ENCODE data around the gene OPCML. TPM values are rescaled to one million over a fixed set of nuclear protein-coding genes. Genes with fewer than 3 reads are reported as not detected.

Gene OPCML
- total and polyA plus RNA-seq, 2 donors (not counting 1 experiment from before 2014, with no cell fraction given) = 0.99 to 2.8 TPM

DNA sequence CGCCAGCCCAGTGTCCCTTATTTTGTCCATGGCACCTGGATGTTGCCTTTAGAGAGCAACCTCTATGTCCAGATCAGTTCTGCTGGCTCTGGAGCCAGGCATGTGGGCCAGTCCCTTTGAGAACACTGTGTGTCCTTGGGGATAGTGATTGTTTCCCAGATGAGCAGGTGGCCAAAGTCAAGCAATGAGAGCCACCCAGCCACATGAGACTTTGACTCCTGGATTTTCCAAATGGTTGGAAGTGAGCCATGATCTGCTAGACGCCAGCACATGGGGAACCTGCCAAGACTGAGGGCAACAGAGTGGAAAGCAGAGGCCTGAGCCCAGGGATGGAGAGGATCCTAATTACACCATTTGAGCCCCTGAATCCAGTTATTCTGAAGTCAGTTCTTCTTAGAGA, 479.8 kb downstream of the OPCML start:
- no peaks in the 10 kb centered on the region for H3K79me2 ChIP-seq (ENCODE audit: control insufficient read depth, insufficient read depth, low read length)
- H3K4me2 ChIP-seq (ENCODE audit: extremely low read depth, insufficient read depth, low read length) = no peak overlapping the region
- H3K36me3 ChIP-seq (ENCODE audit: control insufficient read depth, insufficient read depth, low read length) = no peaks in the 10 kb centered on the region
- H3K27ac ChIP-seq (ENCODE audit: insufficient read depth, low read length) = no peak overlapping the region
- no peak for DNase-seq (ENCODE audit: low read depth in 2 of 2)
- no peak overlapping the region for H3K4me3 ChIP-seq (replicated peaks in 1 of 4; ENCODE audit: control extremely low read depth in 1 of 4, insufficient read depth in 1 of 4, low read depth in 3 of 4, low read length in 4 of 4)
- H3K9ac ChIP-seq (ENCODE audit: insufficient read depth, low read length) = no peak overlapping the region
- no peak overlapping the region for H2AFZ ChIP-seq (ENCODE audit: low read length)
- TF ChIP-seq, protein P1, sequence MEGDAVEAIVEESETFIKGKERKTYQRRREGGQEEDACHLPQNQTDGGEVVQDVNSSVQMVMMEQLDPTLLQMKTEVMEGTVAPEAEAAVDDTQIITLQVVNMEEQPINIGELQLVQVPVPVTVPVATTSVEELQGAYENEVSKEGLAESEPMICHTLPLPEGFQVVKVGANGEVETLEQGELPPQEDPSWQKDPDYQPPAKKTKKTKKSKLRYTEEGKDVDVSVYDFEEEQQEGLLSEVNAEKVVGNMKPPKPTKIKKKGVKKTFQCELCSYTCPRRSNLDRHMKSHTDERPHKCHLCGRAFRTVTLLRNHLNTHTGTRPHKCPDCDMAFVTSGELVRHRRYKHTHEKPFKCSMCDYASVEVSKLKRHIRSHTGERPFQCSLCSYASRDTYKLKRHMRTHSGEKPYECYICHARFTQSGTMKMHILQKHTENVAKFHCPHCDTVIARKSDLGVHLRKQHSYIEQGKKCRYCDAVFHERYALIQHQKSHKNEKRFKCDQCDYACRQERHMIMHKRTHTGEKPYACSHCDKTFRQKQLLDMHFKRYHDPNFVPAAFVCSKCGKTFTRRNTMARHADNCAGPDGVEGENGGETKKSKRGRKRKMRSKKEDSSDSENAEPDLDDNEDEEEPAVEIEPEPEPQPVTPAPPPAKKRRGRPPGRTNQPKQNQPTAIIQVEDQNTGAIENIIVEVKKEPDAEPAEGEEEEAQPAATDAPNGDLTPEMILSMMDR (conservative IDR thresholded peaks at IDR 0.05 in 1 of 2, IDR thresholded peaks at IDR 0.05 in 1 of 2; ENCODE audit: low read depth in 1 of 2, low read length in 2 of 2) = no peak
- TF ChIP-seq EZH2 (IDR thresholded peaks at IDR 0.05; ENCODE audit: low read length, missing control alignments) = no peak
- no peaks in the 10 kb centered on the region for H4K20me1 ChIP-seq (ENCODE audit: control insufficient read depth, extremely low read depth, insufficient read depth, low read length)
- no peaks in the 10 kb centered on the region for H3K9me3 ChIP-seq (ENCODE audit: control insufficient read depth, insufficient read depth, low read depth, low read length)
- H3K27me3 ChIP-seq (ENCODE audit: control insufficient read depth, insufficient read depth, low read length) = no peaks in the 10 kb centered on the region
- H3K4me1 ChIP-seq (ENCODE audit: control insufficient read depth, extremely low read depth, insufficient read depth, low read length) = no peaks in the 10 kb centered on the region

DNA sequence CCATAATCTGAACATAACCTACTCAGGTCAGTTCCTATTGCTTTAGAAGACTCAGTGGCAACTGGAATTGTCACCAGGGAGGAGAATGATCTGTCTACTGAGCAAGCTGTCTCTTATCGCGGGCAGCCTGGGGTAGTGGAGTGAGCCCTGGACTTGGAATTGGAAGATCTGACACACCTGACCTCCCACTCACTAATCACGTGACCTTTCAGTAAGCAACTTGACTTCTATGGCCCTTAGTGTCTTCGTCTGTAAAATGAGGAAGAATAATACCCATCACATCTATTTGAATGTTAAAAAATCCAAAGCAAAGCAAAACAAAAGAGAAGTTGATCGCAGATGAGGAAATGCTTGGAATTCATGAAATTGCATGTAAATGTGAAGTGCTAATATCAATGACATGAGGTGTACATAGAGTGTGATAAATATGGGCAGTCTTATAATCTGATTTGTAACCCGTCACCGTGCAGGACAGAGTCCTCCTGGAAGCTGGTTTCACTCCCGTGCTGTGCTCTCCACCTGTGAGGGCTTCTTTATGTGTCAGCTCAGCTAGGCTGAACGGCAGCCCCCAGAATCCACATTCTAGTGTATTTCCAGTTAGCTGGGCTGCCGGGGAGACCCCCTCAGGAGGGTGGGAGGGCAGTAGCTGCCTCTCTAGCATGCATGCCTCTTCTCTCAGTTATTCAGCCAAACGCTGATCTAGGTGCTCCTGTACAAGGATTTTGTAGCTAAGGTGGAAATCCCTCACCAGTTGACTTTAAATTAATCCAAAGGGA, 482.9 kb downstream of the OPCML start:
- Histone ChIP-seq H3K36me3 (ENCODE audit: control insufficient read depth, insufficient read depth, low read length) (no peaks in the 10 kb centered on the region), H3K4me2 (ENCODE audit: extremely low read depth, insufficient read depth, low read length) (no peak overlapping the region), H3K27me3 (ENCODE audit: control insufficient read depth, insufficient read depth, low read length) (no peaks in the 10 kb centered on the region), H3K9ac (ENCODE audit: insufficient read depth, low read length) (no peak overlapping the region), H3K4me1 (ENCODE audit: control insufficient read depth, extremely low read depth, insufficient read depth, low read length) (no peaks in the 10 kb centered on the region), H3K9me3 (ENCODE audit: control insufficient read depth, insufficient read depth, low read depth, low read length) (no peaks in the 10 kb centered on the region), H2AFZ (ENCODE audit: low read length) (no peak overlapping the region), H3K79me2 (ENCODE audit: control insufficient read depth, insufficient read depth, low read length) (no peaks in the 10 kb centered on the region), H3K27ac (ENCODE audit: insufficient read depth, low read length) (no peak overlapping the region), H4K20me1 (ENCODE audit: control insufficient read depth, extremely low read depth, insufficient read depth, low read length) (no peaks in the 10 kb centered on the region), H3K4me3 (replicated peaks in 1 of 4; ENCODE audit: control extremely low read depth in 1 of 4, insufficient read depth in 1 of 4, low read depth in 3 of 4, low read length in 4 of 4) (no peak overlapping the region)
- DNase-seq (ENCODE audit: low read depth in 2 of 2) = no peak
- TF ChIP-seq, protein P1 (conservative IDR thresholded peaks at IDR 0.05 in 1 of 2, IDR thresholded peaks at IDR 0.05 in 1 of 2; ENCODE audit: low read depth in 1 of 2, low read length in 2 of 2) = no peak
- TF ChIP-seq EZH2 (IDR thresholded peaks at IDR 0.05; ENCODE audit: low read length, missing control alignments) = no peak

DNA sequence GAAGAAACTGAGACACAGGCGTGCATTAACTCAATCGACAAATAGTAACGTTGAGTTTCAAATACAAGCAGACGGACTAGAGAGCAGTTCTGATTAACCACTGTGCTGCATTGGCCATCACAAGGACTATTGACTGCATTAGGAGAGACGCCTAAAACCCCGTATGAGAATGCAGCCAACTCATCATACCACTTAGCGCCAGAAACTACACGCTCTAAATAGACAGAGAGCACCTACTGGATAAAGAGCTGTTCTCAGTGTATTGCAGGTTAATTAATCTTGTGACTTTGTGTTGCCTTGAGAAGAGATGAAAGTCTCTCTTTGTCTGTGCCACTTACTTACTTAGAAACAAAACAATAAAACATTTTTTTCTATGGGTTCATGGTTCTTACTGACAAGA, 484.0 kb downstream of the OPCML start:
- no peaks in the 10 kb centered on the region for H3K4me1 ChIP-seq (ENCODE audit: control insufficient read depth, extremely low read depth, insufficient read depth, low read length)
- no peaks in the 10 kb centered on the region for H3K36me3 ChIP-seq (ENCODE audit: control insufficient read depth, insufficient read depth, low read length)
- H3K27ac ChIP-seq (ENCODE audit: insufficient read depth, low read length) = no peak overlapping the region
- no peaks in the 10 kb centered on the region for H3K9me3 ChIP-seq (ENCODE audit: control insufficient read depth, insufficient read depth, low read depth, low read length)
- H3K9ac ChIP-seq (ENCODE audit: insufficient read depth, low read length) = no peak overlapping the region
- H4K20me1 ChIP-seq (ENCODE audit: control insufficient read depth, extremely low read depth, insufficient read depth, low read length) = no peaks in the 10 kb centered on the region
- no peak overlapping the region for H3K4me2 ChIP-seq (ENCODE audit: extremely low read depth, insufficient read depth, low read length)
- H3K4me3 ChIP-seq (replicated peaks in 1 of 4; ENCODE audit: control extremely low read depth in 1 of 4, insufficient read depth in 1 of 4, low read depth in 3 of 4, low read length in 4 of 4) = no peak overlapping the region
- no peak for DNase-seq (ENCODE audit: low read depth in 2 of 2)
- no peak overlapping the region for H2AFZ ChIP-seq (ENCODE audit: low read length)
- TF ChIP-seq, protein P1 (conservative IDR thresholded peaks at IDR 0.05 in 1 of 2, IDR thresholded peaks at IDR 0.05 in 1 of 2; ENCODE audit: low read depth in 1 of 2, low read length in 2 of 2) = no peak
- no peak for TF ChIP-seq EZH2 (IDR thresholded peaks at IDR 0.05; ENCODE audit: low read length, missing control alignments)
- no peaks in the 10 kb centered on the region for H3K79me2 ChIP-seq (ENCODE audit: control insufficient read depth, insufficient read depth, low read length)
- no peaks in the 10 kb centered on the region for H3K27me3 ChIP-seq (ENCODE audit: control insufficient read depth, insufficient read depth, low read length)
